HEK293 (cell line): ENCODE data around the gene SSTR4.

Source experiments
- CTCF ChIA-PET: fragments of 350-600 bp; formaldehyde crosslinking; extraction: SDS; loops from one replicate; lab custom pipeline; 2021; ENCODE audit warnings: antibody characterized with exemption; lab: Yijun Ruan, JAX
- POLR2A ChIA-PET: fragments of 300-600 bp; formaldehyde crosslinking; extraction: SDS; loops from one replicate; lab custom pipeline; 2020; ENCODE audit warnings: antibody characterized with exemption, inconsistent platforms; lab: Yijun Ruan, JAX
- H3K27ac ChIP-seq: fragments of 200-500 bp; sonication (Bioruptor generic); 2 replicates; pipeline ENCODE4 v1.5.1; 2014; ENCODE audit warnings: low read depth, low read length, control low read depth, inconsistent platforms; ENCODE audit errors: extremely low read depth
- H3K36me3 ChIP-seq, 2 experiments: fragments of 200-500 bp in 1 of 2; sonication (Bioruptor generic) in 1 of 2; 1 replicate in 1 of 2; 2 replicates in 1 of 2; pipeline ENCODE4 v1.5.1; 2014 to 2017; ENCODE audit warnings: inconsistent platforms in 2 of 2, low read length in 2 of 2; ENCODE audit not compliant: control insufficient read depth in 2 of 2, insufficient read depth in 1 of 2
- H3K4me1 ChIP-seq: fragments of 200-500 bp; sonication (Bioruptor generic); 2 replicates; pipeline ENCODE4 v1.5.1; 2014; ENCODE audit warnings: mild to moderate bottlenecking, low read length, inconsistent platforms; ENCODE audit not compliant: control insufficient read depth, insufficient read depth
- H3K4me3 ChIP-seq: 2 replicates; pipeline ENCODE4 v1.5.1; 2011; ENCODE audit warnings: low read depth, mild to moderate bottlenecking, control low read depth, low read length, moderate library complexity
- H3K9me3 ChIP-seq: fragments of 200-500 bp; sonication (Bioruptor generic); 2 replicates; pipeline ENCODE4 v1.5.1; 2014; ENCODE audit warnings: low read depth, low read length, inconsistent platforms; ENCODE audit not compliant: control insufficient read depth, insufficient read depth
- BCL11A ChIP-seq: fragments of 450-650 bp; formaldehyde crosslinking; IDR thresholded peaks from 2 replicates; pipeline ENCODE4 v1.5.1; 2016; ENCODE audit warnings: low read depth, missing biosample characterization, missing genetic modification characterization
- FEZF1 ChIP-seq: fragments of 450-650 bp; formaldehyde crosslinking; IDR thresholded peaks from 2 replicates; pipeline ENCODE4 v1.5.1; 2016; ENCODE audit warnings: missing biosample characterization, missing genetic modification characterization
- GFI1B ChIP-seq: fragments of 450-650 bp; formaldehyde crosslinking; IDR thresholded peaks from 2 replicates; pipeline ENCODE4 v1.5.1; 2016; ENCODE audit warnings: missing biosample characterization, missing genetic modification characterization
- TCF7L2 ChIP-seq: IDR thresholded peaks from 2 replicates; pipeline ENCODE4 v1.6.1; 2011; ENCODE audit warnings: low read depth, mild to moderate bottlenecking, inconsistent platforms, low read length, moderate library complexity, borderline replicate concordance
- YY1 ChIP-seq: fragments of 450-650 bp; formaldehyde crosslinking; IDR thresholded peaks from 2 replicates; pipeline ENCODE4 v1.5.1; 2018; ENCODE audit warnings: missing biosample characterization, missing genetic modification characterization
- ZBTB10 ChIP-seq: fragments of 450-650 bp; formaldehyde crosslinking; IDR thresholded peaks from 2 replicates; pipeline ENCODE4 v1.5.1; 2016; ENCODE audit warnings: missing biosample characterization, missing genetic modification characterization
- ZBTB21 ChIP-seq: fragments of 450-650 bp; formaldehyde crosslinking; IDR thresholded peaks from 2 replicates; pipeline ENCODE4 v1.5.1; 2017; ENCODE audit warnings: missing biosample characterization, missing genetic modification characterization
- ZBTB26 ChIP-seq: fragments of 450-650 bp; formaldehyde crosslinking; optimal IDR thresholded peaks from 2 replicates; pipeline ENCODE3; 2016; ENCODE audit warnings: missing biosample characterization, mild to moderate bottlenecking, missing genetic modification characterization
- ZBTB49 ChIP-seq: fragments of 450-650 bp; formaldehyde crosslinking; IDR thresholded peaks from 2 replicates; pipeline ENCODE4 v1.5.1; 2016; ENCODE audit warnings: missing biosample characterization, missing genetic modification characterization, low read depth
- ZBTB7A ChIP-seq: fragments of 450-650 bp; formaldehyde crosslinking; IDR thresholded peaks from 2 replicates; pipeline ENCODE4 v1.5.1; 2016; ENCODE audit warnings: low read depth, missing biosample characterization, missing genetic modification characterization
- ZBTB8A ChIP-seq: fragments of 450-650 bp; formaldehyde crosslinking; IDR thresholded peaks from 2 replicates; pipeline ENCODE4 v1.5.1; 2016; ENCODE audit warnings: missing biosample characterization, missing genetic modification characterization
- ZNF133 ChIP-seq: fragments of 450-650 bp; formaldehyde crosslinking; IDR thresholded peaks from 2 replicates; pipeline ENCODE4 v1.5.1; 2016; ENCODE audit warnings: missing biosample characterization, missing genetic modification characterization
- ZNF138 ChIP-seq: fragments of 450-650 bp; formaldehyde crosslinking; IDR thresholded peaks from 2 replicates; pipeline ENCODE4 v1.5.1; 2016; ENCODE audit warnings: missing biosample characterization, missing genetic modification characterization, borderline replicate concordance
- ZNF155 ChIP-seq: fragments of 450-650 bp; formaldehyde crosslinking; IDR thresholded peaks from 2 replicates; pipeline ENCODE4 v1.5.1; 2016; ENCODE audit warnings: missing biosample characterization, missing genetic modification characterization
- ZNF211 ChIP-seq: fragments of 450-650 bp; formaldehyde crosslinking; IDR thresholded peaks from 2 replicates; pipeline ENCODE4 v1.5.1; 2016; ENCODE audit warnings: low read depth, missing biosample characterization, missing genetic modification characterization
- ZNF26 ChIP-seq: fragments of 450-650 bp; formaldehyde crosslinking; IDR thresholded peaks from 2 replicates; pipeline ENCODE4 v1.5.1; 2016; ENCODE audit warnings: missing biosample characterization, missing genetic modification characterization
- ZNF274 ChIP-seq, 2 experiments: fragments of 200-500 bp in 1 of 2; fragments of 450-650 bp in 1 of 2; sonication (Bioruptor generic) in 1 of 2; formaldehyde crosslinking in 1 of 2; IDR thresholded peaks; 2 replicates each; pipeline versions ENCODE4 v1.5.1 to v1.6.1; 2014 to 2016; ENCODE audit warnings: borderline replicate concordance in 1 of 2, inconsistent platforms in 1 of 2, low read length in 1 of 2, missing biosample characterization in 1 of 2, missing genetic modification characterization in 1 of 2
- ZNF302 ChIP-seq: fragments of 450-650 bp; formaldehyde crosslinking; IDR thresholded peaks from 2 replicates; pipeline ENCODE4 v1.5.1; 2016; ENCODE audit warnings: missing biosample characterization, missing genetic modification characterization, low read depth
- ZNF311 ChIP-seq: fragments of 450-650 bp; formaldehyde crosslinking; IDR thresholded peaks from 2 replicates; pipeline ENCODE4 v1.5.1; 2017; ENCODE audit warnings: missing biosample characterization, missing genetic modification characterization, borderline replicate concordance
- ZNF391 ChIP-seq: fragments of 450-650 bp; formaldehyde crosslinking; IDR thresholded peaks from 2 replicates; pipeline ENCODE4 v1.5.1; 2016; ENCODE audit warnings: low read depth, missing biosample characterization, missing genetic modification characterization, borderline replicate concordance
- ZNF433 ChIP-seq: fragments of 450-650 bp; formaldehyde crosslinking; IDR thresholded peaks from 2 replicates; pipeline ENCODE4 v1.5.1; 2016; ENCODE audit warnings: missing biosample characterization, missing genetic modification characterization, low read depth
- ZNF501 ChIP-seq: fragments of 450-650 bp; formaldehyde crosslinking; IDR thresholded peaks from 2 replicates; pipeline ENCODE4 v1.5.1; 2016; ENCODE audit warnings: missing biosample characterization, missing genetic modification characterization
- ZNF529 ChIP-seq: fragments of 450-650 bp; formaldehyde crosslinking; IDR thresholded peaks from 2 replicates; pipeline ENCODE4 v1.5.1; 2017; ENCODE audit warnings: missing genetic modification characterization, missing biosample characterization; ENCODE audit not compliant: insufficient replicate concordance
- ZNF544 ChIP-seq: fragments of 450-650 bp; formaldehyde crosslinking; IDR thresholded peaks from 2 replicates; pipeline ENCODE4 v1.5.0; 2017; ENCODE audit warnings: missing biosample characterization, missing genetic modification characterization
- ZNF610 ChIP-seq: fragments of 450-650 bp; formaldehyde crosslinking; IDR thresholded peaks from 2 replicates; pipeline ENCODE4 v1.5.1; 2016; ENCODE audit warnings: missing biosample characterization, missing genetic modification characterization, borderline replicate concordance
- ZNF623 ChIP-seq: fragments of 450-650 bp; formaldehyde crosslinking; IDR thresholded peaks from 2 replicates; pipeline ENCODE4 v1.5.1; 2016; ENCODE audit warnings: missing biosample characterization, missing genetic modification characterization
- ZNF629 ChIP-seq: fragments of 450-650 bp; formaldehyde crosslinking; IDR thresholded peaks from 2 replicates; pipeline ENCODE4 v1.5.1; 2017; ENCODE audit warnings: missing biosample characterization, missing genetic modification characterization
- ZNF704 ChIP-seq: fragments of 450-650 bp; formaldehyde crosslinking; IDR thresholded peaks from 2 replicates; pipeline ENCODE4 v1.5.1; 2016; ENCODE audit warnings: missing biosample characterization, missing genetic modification characterization
- ZNF747 ChIP-seq: fragments of 450-650 bp; formaldehyde crosslinking; IDR thresholded peaks from 2 replicates; pipeline ENCODE4 v1.5.1; 2016; ENCODE audit warnings: missing biosample characterization, missing genetic modification characterization
- ZNF776 ChIP-seq: fragments of 450-650 bp; formaldehyde crosslinking; IDR thresholded peaks from 2 replicates; pipeline ENCODE4 v1.5.0; 2017; ENCODE audit warnings: missing biosample characterization, missing genetic modification characterization, borderline replicate concordance
- ZSCAN16 ChIP-seq: fragments of 450-650 bp; formaldehyde crosslinking; IDR thresholded peaks from 2 replicates; pipeline ENCODE4 v1.5.1; 2016; ENCODE audit warnings: missing biosample characterization, missing genetic modification characterization
- ZSCAN23 ChIP-seq: fragments of 450-650 bp; formaldehyde crosslinking; IDR thresholded peaks from 2 replicates; pipeline ENCODE4 v1.5.1; 2016; ENCODE audit warnings: missing biosample characterization, missing genetic modification characterization

SSTR4 gene

GRCh38 chr20:23033918-23034317 is 1.2 kb upstream of the SSTR4 start:
- Histone ChIP-seq H3K9me3 (no peaks in the 10 kb centered on the region), H3K27ac (no peak overlapping the region)
- CTCF ChIA-PET, result no interaction called here

GRCh38 chr20:23035731-23036130 is 619 bp downstream of the SSTR4 start:
- H3K4me3 ChIP-seq, result no peak overlapping the region
- no peaks in the 10 kb centered on the region for H3K9me3 ChIP-seq
- no peaks in the 10 kb centered on the region for H3K36me3 ChIP-seq
- CTCF ChIA-PET, result no interaction called here
- POLR2A ChIA-PET, result no interaction called here
- H3K4me1 ChIP-seq, result no peaks in the 10 kb centered on the region; the same call in 1 of the 2 replicates
- H3K27ac ChIP-seq, result no peak overlapping the region
- TF ChIP-seq BCL11A (tag by site-specific recombination) (no peak), ZBTB49 (tag by site-specific recombination) (no peak), ZNF529 (no peak), ZNF138 (tag by site-specific recombination) (no peak), ZNF274 (IDR thresholded peaks at IDR 0.05; ENCODE audit: low read length) (no peak), ZNF274 (tag by site-specific recombination; IDR thresholded peaks at IDR 0.05; ENCODE audit: borderline replicate concordance) (no peak), ZBTB21 (tag by site-specific recombination) (no peak), TCF7L2 (no peak), GFI1B (tag by site-specific recombination) (no peak), ZNF133 (no peak), ZBTB26 (tag by site-specific recombination) (no peak), ZSCAN23 (tag by site-specific recombination) (no peak), ZBTB7A (tag by site-specific recombination) (no peak), FEZF1 (tag by site-specific recombination) (no peak), ZNF704 (tag by site-specific recombination) (no peak)

More at GRCh38 chr20:23033918-23034317, 1.2 kb upstream of the SSTR4 start:
- H3K4me3 ChIP-seq, result no peak overlapping the region
- POLR2A ChIA-PET, result no interaction called here
- TF ChIP-seq GFI1B (tag by site-specific recombination) (no peak), ZNF544 (tag by site-specific recombination) (no peak), ZBTB10 (tag by site-specific recombination) (no peak), ZNF26 (no peak), ZNF776 (tag by site-specific recombination) (no peak), ZNF747 (tag by site-specific recombination) (no peak), ZNF311 (tag by site-specific recombination) (no peak), ZNF155 (no peak), ZNF610 (no peak), ZNF629 (no peak), ZNF623 (no peak), ZNF501 (tag by site-specific recombination) (no peak), ZSCAN16 (tag by site-specific recombination) (no peak), ZNF211 (tag by site-specific recombination) (no peak), ZBTB8A (no peak), ZNF433 (tag by site-specific recombination) (no peak), ZNF391 (tag by site-specific recombination) (no peak), YY1 (tag by site-specific recombination) (no peak), ZNF302 (tag by site-specific recombination) (no peak)
- TF ChIP-seq, all 188 proteins: peak for 0
- Histone ChIP-seq H3K36me3 (no peaks in the 10 kb centered on the region), H3K4me1 (no peaks in the 10 kb centered on the region; the same call in 1 of the 2 replicates)
